COLO829 (cell line): ENCODE results near the gene A4GALT.

Source experiments
- DNase-seq: peaks from one replicate; pipeline ENCODE4 v3.0.0; 2012; ENCODE audit warnings: low spot score

Gene A4GALT

GRCh38 chr22:42648368-42649245 lies 72.1 kb downstream of the A4GALT start:
- no peak for DNase-seq

- no peak for DNase-seq
Measured at GRCh38 chr22:42648017-42648367, 72.7 kb downstream of the A4GALT start.

- no peak for DNase-seq
Measured at GRCh38 chr22:42646569-42647525, 73.8 kb downstream of the A4GALT start.

GRCh38 chr22:42645938-42646568 lies 74.6 kb downstream of the A4GALT start:
- DNase-seq, result no peak

- no peak for DNase-seq
Measured at GRCh38 chr22:42645341-42645937, 75.2 kb downstream of the A4GALT start.

- no peak for DNase-seq
Measured at GRCh38 chr22:42644422-42645340, 76.0 kb downstream of the A4GALT start.

GRCh38 chr22:42643634-42644421 lies 76.8 kb downstream of the A4GALT start:
- DNase-seq, result no peak

- no peak for DNase-seq
Measured at GRCh38 chr22:42642806-42643633, 77.7 kb downstream of the A4GALT start.
